NK-92 (cell line): ENCODE results near the gene OPA3.

Experiments used
- DNase-seq: peaks from one replicate; lab custom pipeline; 2025; ENCODE audit not compliant: unreplicated experiment; lab: John Stamatoyannopoulos, UW

The OPA3 gene

DNA sequence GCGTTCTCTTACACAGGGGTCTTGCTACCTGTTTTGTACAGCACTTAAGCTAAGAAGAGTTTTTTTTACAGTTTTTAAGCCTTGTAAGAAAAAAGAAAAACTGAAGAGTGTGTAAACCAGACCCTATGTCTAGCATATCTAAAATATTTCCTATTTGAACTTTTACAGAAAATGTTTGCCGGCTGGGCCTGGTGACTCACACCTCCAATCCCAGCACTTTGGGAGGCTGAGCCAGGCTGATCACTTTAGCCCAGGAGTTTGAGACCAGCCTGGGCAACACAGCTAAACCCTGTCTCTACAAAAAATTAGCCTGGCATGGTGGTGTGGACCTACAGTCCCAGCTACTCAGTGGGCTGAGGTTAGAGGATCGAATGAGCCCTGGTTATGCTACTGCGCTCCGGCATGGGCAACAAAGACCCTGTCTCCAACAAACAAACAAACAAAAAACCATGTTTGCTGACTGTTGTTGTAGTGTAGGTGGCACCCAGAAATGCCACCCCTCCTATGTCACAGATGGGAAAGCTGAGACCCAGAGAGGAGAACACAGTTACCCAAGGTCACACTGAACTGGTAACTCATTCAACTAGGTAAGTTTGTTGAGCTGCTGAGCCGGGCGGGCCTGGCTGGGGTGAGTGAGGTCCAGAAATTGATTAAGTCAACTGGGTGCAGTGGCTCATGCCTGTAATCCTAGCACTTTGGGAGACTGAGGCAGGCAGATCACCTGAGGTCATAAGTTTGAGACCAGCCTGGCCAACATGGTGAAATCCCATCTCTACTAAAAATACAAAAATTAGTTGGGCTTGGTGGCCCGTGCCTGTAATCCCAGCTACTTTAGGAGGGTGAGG is 79.2 kb downstream of the OPA3 start:
- DNase-seq = no peak

DNA sequence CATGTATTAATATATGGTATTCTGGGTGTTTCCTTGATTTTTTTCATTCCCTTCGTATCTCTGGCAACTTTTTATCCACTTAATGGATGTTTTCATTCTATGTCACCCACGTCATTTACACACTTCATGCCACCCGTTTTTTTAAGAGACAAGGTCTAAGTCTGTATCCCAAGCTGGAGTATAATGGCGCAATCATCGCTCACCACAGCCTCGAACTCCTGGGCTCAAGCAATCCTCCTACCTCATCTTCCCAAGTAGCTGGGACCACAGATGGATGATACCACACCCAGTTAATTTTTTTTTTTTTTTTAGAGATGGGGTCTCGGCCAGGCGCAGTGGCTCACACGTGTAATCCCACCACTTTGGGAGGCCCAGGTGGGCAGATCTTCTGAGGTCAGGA is 80.7 kb downstream of the OPA3 start:
- DNase-seq = no peak

DNA sequence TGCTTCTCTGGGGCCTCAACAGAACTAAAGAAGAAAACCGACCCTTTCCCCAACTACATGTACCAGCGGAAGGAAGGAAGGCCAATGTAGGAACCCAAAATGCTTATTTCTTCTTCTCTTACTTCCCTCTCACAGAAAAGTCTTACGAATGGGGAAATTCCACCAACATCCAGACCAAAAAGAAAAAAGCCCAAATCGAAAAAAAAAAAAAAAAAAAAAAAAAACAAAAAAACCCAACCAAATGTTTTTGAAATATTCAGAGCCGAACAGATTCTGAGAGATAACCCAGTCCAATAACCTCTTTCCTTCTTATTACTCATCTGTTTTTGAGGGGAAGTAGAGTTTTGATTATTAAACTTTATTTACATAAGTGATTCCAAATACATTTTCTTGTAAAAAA is 82.5 kb downstream of the OPA3 start:
- DNase-seq = no peak

DNA sequence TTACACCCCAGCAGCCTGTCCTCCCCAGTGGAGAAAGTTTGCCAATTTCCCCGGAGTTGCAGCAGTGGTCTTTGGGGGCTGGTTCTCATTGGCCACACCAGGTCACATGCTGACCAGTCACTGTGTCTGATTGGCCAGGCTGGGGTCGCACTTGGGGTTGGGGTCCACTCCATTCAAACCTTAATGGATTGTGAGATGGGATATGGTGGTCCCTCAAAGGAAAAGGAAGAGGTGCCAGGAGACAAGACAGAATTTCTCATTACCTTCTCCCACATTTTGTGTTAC is 82.9 kb downstream of the OPA3 start:
- DNase-seq = no peak

DNA sequence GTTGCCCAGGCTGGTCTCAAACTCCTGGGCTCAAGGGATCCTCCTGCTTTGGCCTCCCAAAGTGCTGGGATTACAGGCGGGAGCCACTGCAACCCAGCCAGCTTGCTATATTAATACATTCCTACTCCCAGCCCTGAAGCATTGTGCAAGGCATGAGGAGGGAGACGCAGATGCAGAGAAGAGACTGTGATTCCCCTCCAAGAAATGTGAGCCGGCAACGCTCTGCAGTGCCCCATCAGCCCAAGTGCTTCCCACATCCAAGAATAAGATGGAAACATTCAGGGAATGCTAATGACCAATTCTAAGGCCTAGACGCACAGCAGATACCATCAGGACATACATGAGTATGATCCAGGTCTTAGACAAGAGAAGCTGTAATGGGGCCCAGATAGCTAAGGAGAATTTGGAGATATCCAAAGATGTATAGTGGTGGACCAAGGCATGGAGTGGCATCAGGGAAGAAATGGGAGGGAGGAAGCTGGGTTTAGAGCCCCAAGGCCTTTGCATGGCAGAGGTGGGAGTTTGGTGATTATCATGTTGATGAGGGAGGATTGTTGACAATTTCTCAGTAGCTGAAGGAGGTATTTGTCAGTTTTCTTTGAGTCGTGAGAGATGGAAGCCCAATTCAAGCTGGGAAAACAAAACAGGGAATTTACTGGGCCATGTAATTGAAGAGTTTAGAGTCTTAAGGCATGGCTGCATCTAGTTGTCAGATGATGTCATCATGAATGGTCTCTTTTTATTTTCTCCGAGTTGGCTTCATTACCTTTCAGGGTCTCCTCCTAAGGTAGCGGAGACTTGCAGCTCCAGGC is 83.5 kb downstream of the OPA3 start:
- DNase-seq = no peak

DNA sequence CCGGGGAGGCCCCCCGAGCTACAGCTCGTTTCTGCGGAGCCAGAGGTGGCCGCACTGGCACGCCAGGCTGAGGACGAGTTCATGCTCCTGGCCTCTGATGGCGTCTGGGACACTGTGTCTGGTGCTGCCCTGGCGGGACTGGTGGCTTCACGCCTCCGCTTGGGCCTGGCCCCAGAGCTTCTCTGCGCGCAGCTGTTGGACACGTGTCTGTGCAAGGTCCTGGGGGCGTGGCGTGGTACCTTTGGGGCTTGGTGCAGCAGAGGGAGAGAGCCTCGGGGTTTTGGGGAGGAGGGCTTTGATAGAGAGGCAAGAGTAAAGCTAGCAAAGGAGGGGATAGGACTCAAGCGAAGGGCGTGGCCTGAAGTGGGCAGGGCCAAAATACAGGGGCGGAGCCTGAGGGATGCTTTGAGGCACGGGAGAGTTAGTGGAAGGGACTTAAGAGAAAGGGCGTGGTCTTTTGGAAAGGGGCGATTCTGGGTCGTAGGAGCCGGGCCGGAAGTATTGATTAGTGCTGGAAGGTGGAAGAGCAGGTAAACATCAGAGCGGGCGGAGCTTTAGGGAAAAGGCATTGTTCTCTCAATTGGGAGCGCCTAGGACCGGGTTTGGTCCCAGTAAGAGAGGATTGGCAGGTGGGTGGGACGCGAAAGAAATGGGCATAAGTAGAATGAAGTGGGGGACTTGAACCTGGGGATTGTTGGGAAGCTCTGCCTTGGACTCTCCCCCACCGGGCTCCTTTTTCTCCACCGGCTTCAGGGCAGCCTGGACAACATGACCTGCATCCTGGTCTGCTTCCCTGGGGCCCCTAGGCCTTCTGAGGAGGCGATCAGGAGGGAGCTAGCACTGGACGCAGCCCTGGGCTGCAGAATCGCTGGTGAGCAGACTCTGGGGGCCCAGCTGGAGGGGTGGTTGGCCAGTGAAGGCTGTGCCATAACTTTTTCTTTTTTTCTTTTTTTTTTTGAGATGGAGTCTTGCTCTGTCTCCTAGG is 85.1 kb downstream of the OPA3 start:
- no peak for DNase-seq

DNA sequence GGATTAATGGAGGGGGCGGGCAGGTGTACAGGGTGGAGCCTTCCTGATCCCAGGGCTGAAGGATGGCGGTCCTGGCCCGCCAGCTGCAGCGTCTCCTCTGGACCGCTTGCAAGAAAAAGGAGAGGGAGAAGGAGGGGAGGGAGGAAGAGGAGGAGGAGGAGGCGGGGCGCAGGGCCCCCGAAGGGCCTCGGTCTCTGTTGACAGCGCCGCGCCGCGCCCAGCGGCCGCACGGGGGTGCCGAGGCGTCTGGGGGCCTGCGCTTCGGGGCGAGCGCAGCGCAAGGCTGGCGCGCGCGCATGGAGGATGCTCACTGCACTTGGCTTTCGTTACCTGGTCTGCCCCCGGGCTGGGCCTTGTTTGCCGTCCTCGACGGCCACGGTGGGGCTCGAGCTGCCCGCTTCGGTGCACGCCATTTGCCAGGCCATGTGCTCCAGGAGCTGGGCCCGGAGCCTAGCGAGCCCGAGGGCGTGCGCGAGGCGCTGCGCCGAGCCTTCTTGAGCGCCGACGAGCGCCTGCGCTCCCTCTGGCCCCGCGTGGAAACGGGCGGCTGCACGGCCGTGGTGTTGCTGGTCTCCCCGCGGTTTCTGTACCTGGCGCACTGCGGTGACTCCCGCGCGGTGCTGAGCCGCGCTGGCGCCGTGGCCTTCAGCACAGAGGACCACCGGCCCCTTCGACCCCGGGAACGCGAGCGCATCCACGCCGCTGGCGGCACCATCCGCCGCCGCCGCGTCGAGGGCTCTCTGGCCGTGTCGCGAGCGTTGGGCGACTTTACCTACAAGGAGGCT is 86.0 kb downstream of the OPA3 start, which contains the start of gene PPM1N:
Gene PPM1N, plus strand, starts transcription at position 33 of the 785 bp plus-strand sequence. Its CDS starts 30 bp downstream, at position 63.
- no peak for DNase-seq

DNA sequence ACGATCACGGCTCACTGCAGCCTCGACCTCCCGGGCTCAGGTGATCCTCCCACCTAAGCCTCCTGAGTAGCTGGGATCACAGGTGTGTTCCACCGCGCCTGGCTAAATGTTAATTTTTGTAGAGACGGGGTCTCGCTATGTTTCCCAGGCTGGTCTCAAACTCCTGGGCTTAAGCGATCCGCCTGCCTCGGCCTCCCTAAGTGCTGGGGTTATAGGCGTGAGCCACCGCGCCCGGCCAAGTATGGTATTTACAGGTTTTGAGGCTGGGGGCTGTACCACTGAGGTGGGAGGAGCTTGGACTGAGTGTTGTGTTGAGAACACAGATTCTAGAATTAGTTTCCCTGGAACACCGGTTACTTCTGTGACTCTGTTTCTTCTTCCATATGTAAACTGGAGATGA is 86.8 kb downstream of the OPA3 start:
- no peak for DNase-seq

DNA sequence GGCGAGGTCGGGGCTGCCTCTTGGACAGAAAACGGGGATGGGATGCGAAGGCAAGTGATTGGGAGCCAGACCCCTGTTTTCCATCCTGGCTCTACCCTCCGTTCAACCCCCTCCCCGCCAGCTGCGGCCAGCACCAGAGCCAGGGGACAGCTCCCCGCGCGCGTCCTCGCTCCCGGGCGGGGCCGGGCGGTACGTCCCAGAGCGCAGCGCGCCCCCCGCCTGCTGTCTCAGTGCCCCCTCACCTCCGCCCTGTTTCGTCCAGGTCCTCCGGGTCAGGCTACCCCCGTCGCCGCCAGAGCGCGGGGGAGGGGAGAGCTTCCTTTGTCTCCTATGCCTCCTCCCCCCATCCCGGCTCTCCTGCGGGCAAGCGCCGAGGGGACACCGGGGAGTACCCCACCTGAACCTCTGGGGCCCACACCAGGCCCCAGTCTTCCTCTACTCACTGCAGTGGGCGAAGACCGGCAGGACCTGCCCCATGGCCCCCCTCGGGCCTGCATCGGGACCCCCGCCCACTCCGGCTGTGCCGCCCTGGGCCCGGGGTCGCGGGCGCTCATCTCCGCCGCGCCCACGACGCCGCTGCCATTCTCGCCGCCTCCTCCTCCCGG is 88.2 kb downstream of the OPA3 start:
- no peak for DNase-seq

DNA sequence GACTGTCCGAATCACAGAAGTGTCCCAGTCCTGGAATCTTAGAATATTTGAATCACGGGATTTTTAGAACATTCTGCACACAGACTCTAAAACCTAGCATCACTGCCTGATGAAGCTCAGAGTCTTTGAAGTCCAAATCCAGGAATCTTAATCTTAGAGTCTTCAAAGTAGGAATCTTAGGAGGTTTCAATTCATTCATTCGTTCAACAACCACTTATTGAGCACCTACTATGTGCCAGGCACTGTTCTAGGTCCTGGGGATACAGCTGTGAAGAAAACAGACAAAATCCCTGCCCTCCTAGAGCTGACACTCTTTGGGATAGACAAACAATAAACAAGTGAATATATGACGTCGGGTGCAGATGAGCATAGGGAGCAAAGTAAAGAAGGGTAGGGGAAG is 89.4 kb downstream of the OPA3 start:
- no peak for DNase-seq

DNA sequence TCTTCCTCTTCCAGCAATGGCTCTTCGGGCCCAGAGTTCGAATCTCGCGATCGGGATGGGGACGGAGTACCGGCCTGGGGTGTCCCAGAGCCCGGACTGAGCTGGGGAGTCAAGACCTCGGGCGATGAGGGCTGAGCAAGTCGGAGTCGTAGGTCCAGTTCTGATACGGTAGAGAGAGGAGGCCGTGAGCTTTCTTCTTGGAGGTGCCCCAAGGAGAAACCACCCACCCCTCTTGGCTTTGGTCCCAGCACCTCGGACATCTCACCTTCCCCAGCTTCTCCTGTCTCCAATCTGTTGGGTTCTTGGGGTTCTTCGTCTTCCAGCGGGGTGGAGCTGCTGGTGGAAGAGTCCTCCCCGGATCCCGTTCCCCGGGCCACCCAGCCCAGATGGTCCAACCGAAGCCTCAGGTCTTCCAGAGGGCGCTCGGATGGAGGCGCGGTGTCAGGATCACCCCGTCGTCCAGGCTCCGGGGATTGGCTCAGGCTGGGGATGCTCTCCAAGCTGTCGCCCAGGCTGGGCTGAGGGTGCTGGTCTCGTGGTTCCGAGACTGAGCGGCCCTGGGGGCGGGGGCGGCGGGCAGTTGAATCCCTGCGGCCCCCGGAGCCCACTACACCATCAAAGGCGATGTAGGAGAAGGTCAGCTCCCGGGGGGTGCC is 90.2 kb downstream of the OPA3 start:
- DNase-seq = no peak

DNA sequence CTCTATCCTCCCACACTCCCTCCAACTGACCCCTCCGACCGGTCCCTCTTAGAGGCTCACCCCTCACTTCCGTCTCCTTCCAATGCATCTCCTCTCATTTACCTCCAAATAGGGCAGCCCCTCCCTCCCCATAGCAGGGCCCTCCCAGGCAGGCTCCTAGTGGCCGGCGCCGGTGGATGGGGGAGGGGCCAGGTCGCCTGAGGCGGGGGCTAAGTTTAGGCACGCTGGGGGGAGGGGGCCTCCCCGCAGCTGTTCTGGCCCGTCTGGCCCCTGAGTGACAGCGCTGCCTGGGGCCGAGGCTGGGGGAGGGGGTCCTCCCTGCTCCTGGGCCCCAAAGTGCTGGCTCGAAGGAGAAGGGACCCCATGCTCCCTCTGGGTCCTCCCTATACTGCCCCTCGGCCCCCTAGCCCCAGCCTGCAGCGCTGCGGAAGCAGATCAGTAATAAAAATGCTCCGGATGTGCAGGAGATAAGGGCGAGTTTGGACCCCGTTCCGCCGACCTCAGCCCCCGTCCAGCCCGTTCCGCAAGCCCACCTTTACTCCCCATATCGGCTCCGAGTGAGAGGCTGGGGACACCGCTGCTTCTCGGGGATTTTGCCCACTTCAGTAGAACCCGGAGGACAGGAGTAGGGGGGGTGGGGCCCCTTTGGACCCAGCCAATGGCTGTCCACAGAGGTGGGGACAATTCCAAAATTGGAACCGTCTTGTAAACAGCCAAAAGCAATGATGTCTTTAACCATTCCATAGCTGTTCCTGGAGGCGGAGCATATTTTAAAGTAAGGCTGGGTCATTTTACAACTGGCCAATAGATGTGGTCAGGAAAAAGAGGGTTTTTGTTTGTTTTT is 91.8 kb downstream of the OPA3 start:
- DNase-seq = no peak

DNA sequence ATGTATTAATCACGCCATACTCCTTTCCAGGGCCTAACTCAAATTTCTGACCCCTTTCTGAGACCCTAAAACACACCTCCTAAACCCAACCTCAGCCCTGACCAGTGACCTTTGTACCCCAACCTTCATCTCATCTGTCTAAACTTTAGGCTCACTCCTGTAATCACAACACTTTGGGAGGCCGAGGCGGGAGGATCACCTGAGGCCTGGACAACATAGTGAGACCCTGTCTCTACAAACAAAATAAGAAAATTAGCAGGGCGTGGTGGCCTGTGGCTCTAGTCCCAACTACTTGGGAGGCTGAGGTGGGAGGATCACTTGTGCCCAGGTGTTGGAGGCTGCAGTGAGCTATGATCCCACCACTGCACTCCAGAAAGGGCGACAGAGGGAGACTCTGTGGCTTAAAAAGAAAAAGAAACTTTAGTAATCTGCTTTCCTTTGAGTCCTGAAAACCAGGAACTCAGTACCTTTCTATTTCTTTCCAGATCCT is 92.4 kb downstream of the OPA3 start:
- no peak for DNase-seq

DNA sequence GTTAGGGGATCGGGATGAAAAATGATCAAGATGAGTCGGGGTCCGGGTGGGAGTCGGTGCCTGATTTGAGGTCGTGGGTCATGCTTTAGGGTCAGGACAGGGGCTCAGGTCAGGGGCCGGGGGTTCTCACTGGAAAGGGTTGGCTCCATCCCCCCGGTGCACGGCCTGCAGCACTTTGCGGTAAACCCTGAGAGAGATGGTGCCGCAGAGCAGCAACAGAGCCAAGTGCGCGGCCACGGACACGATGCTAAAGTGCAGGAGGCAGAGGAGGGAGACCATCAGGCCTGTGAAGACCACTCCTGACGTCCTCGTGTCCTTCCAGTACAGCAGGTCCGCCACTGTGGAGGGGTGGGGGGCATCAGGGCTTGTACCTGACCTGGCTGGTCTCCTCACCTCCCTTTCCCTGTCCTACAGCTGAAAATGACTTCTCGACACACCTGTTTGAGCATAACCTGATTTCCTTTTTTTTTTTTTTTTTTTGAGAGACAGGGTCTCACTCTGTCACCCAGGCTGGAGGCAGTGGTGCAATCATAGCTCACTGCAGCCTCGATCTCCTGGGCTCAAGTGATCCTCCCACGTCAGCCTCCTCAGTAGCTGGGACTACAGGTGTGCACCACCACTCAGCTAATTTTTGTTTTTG is 95.3 kb downstream of the OPA3 start:
- no peak for DNase-seq

DNA sequence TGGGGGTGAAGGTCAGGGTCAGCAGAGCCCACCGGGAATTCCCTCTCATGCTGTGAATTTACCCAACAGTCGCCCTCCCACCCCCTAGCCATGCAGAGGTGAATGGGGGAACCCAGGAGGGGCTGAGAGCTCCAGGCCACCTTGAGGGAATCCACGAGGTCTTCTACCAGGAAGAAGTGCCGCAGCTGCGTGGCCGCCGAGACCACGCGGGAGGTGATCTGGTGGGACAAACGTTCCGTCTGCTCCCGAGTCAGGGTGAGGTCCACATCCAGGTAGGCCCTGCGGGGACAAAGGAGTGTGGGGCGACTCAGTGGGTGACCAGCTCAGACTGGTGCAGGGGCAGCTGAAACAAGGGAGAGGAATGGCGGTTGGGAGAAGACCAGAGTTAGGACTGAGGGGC is 95.9 kb downstream of the OPA3 start:
- DNase-seq = no peak

DNA sequence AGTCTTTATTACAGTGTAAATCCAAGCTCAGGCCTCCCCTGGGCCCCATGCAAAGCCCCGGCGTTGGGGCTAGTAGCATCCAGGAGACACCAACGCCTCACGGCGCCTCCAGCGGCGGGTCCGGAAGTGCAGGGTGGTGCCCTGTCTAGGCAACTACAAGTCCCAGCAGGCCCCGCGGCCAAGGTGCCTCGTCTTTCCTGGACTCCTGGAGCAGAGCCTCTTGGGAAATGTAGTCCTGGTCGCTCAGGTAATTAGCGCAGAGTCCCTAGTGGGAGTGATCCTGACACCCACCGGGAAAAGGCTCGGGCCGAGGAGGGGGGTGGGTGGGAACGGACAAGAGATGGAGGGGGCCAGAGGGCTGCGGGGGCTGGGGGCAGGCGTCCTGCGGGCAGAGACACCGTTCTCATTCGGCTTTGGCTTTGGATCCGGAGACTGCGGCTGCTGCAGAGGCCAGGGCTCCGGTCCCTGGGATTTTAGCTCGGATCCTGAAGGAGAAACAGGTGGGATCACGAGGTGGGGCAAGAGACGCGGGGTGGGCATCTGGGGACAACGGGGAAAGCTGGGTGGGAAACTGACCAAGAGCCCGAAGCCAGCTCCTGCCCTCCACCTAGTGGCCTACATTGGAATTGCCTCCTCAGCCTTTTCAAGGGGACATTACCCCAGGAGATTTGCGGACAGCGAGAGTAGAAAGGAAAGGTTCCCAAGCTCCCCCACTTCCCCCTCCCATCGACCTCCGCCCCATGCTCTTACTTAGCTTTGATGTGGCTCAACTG is 99.1 kb downstream of the OPA3 start:
- DNase-seq = peak; percentile 74

DNA sequence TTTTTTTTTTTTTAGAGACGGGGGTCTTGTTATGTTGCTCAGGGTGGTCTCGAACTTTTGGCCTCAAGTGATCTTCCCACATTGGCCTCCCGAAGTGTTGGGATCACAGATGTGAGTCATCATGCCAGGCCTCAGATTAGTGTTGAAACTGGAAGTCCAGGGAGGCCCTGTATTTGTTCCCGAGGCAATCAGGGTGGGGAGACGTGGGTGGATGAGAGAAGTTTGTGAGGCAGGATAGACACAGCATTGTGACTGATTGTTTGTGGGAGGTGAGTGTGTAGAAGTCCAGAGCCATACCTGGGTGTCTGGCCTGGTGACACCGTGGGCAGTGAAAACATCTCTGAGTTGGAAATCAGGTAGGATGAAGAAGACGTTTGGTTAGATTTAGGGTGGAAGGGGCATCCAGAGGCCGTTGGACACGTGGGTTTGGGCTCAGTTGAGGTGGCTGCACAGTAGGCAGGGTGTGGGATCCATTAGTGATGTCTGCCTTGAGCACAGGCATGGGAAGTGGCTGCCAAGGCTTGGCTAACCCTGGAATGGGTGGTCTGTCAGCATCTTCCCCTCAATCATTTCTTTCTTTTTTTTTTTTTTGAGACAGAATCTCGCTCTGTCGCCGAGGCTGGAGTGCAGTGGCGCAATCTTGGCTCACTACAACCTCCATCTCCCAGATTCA is 100.2 kb downstream of the OPA3 start:
- DNase-seq = no peak
